ENCODE data around the gene AHNAK2.

The AHNAK2 gene

DNA sequence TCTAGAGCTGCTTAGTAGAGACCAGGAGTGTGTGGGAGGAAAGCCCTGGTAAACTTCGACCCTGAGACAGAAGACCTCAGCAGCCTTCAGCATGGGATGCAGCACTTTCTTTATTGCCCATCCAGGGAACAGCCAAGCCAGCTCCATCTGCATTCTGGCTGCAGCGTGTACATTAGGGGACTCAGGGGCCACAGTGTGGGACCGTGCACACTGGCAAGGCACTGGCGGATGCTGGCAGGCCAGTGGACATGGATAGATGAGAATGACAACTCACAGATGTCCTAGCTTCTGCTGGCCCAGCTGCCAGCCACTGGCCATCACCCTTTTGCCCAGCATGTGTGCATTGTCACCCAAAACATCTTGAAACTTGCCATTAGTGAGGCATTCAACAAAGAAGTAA, 41.0 kb downstream of the AHNAK2 start:
- peak; percentile 14 for DNase-seq
- Mint-ChIP-seq H3K9me3 (no peaks in the 10 kb centered on the region), H3K27ac (no peak overlapping the region), H3K36me3 (ENCODE audit: low read depth) (no peaks in the 10 kb centered on the region), H3K4me1 (ENCODE audit: low read depth) (peaks cover 1% of the 10 kb centered on the region), H3K4me3 (no peak overlapping the region), H3K27me3 (peaks cover 4% of the 10 kb centered on the region)

DNA sequence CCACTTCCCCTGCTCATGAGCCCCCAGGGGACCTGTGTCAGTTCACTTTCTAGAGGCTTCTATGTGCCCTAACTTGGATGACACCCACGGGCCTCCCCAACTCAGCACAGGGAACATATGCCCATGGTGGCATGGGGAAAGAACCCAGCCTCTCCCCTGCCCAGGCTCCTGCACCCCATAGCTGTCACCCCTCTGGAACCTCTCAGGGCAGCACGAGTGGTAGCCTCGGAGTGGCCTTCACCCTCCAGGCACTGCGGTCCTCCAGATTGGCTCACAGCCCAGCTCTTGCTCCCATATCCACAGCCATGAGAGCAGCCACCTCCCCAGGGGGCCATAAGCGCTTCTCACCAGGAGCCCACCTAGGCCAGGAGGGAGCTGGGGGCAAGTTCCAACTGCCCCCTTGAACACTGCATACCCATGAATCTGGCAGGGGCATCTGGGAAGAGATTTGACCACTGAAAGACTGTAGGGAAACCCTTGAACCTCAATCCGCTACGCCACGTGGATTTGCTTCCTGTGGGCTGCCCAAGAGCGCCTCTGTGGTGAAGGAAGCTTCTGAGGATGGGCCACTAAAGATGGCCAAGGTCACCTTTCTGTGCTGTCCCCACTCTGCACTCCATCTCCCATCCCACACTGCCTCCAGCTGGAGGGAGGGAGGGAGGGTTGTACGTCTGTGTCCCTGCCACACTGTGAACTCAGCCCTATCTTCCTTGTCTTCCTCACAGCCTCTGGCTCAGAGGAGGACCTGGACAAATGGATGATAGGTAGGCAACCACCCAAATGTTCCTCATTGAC, 41.6 kb downstream of the AHNAK2 start:
- H3K4me3 Mint-ChIP-seq = no peak overlapping the region
- peaks cover 1% of the 10 kb centered on the region for H3K4me1 Mint-ChIP-seq (ENCODE audit: low read depth)
- H3K27ac Mint-ChIP-seq = no peak overlapping the region
- peaks cover 4% of the 10 kb centered on the region for H3K27me3 Mint-ChIP-seq
- H3K36me3 Mint-ChIP-seq (ENCODE audit: low read depth) = no peaks in the 10 kb centered on the region
- DNase-seq = peak; percentile 18
- no peaks in the 10 kb centered on the region for H3K9me3 Mint-ChIP-seq

DNA sequence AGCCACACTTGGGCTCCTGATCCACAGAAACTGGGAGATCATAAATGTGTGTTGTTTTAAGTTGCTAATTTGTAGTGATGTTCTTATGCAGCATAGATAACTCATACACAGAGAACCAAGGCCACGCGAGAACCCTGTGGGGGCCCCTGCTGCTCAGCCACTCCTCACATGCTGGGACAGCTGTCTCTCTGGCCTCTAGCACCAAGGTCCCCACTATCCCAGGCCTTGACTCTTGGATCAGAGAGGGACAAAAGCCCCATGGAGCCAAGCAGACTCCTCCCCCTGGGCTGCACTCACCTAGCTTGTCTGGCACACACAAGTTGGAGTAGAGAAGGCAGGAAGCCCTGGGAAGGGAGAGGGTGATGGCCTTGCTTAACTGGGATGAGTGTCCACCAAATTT, 42.2 kb downstream of the AHNAK2 start:
- Mint-ChIP-seq H3K36me3 (ENCODE audit: low read depth) (no peaks in the 10 kb centered on the region), H3K4me1 (ENCODE audit: low read depth) (peaks cover 1% of the 10 kb centered on the region), H3K27me3 (peaks cover 4% of the 10 kb centered on the region), H3K4me3 (no peak overlapping the region), H3K27ac (no peak overlapping the region), H3K9me3 (no peaks in the 10 kb centered on the region)
- peak; percentile 19 for DNase-seq

DNA sequence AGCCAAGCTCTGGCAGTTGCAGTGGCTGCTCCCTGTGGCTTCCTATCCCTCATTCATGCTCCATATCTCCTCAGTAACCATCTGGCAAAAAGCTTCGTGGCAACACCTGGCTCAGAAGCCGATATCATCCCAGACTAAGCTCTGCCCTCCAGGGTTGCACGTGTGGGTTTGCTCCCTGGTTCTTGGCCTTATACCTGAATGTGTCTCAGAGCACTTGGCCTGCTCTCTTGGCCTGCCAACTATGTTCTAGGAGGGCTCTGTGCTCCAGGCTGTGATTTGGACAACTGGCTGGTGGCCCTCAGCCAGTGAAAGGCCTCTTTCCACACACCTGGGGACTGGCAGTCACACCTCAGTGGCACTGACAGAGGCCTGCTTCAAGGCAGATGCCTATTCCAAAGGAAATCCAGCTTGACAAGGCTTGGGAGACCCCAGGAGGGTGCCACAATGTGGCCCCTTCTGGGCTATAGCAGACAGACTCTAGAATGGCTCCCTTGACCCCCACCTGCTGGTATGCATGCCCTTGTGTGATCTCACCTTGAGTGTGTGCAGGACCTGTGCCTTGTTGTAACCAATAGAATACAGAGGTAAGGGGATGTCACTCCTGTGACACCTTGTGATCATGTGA, 43.0 kb downstream of the AHNAK2 start:
- peaks cover 4% of the 10 kb centered on the region for H3K27me3 Mint-ChIP-seq
- no peaks in the 10 kb centered on the region for H3K36me3 Mint-ChIP-seq (ENCODE audit: low read depth)
- H3K27ac Mint-ChIP-seq = no peak overlapping the region
- H3K4me3 Mint-ChIP-seq = peak overlapping the region; percentile 65
- peaks cover 1% of the 10 kb centered on the region for H3K4me1 Mint-ChIP-seq (ENCODE audit: low read depth)
- no peaks in the 10 kb centered on the region for H3K9me3 Mint-ChIP-seq
- peak; percentile 27 for DNase-seq

DNA sequence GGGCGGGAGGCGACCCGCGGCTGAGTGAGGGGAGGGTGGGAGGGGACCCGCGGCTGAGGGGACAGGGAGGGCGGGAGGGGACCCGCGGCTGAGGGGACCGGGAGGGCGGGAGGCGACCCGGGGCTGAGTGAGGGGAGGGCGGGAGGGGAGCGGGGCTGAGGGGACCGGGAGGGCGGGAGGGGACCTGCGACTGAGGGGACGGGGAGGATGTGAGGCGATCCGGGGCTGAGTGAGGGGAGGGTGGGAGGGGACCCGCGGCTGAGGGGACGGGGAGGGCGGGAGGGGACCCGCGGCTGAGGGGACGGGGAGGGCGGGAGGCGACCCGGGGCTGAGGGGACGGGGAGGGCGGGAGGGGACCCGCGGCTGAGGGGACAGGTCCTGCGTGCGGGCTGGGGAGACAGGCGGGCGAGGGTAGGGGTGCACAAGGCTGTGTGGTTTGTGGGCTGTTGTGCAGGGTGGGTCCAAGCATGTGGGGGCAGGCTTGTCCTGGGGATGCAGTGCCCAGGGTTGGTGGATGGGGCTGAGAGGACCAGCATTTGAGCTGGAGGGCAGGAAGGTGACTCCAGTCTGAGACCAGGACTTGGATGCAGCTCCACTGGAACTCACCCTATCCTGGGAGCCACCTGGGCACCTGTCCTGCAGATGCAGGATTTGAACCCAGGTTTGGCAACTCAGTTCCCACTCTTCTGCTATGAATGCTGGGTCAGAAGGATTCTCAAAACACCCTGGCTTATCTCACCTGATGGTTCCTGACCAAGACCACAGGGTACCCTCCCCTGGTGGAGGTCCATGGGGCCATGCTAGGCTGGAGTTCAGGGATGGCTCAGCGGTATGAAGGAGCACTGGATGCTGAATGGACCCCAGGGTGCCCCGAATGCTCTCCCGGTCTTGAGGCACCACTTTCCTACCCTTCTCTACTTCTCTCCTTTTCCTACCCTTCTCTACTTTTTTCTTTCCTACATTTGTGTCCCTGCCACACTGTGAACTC, 44.1 kb downstream of the AHNAK2 start:
- DNase-seq = peak; percentile 46
- Mint-ChIP-seq H3K27ac (peak overlapping the region; percentile 22), H3K9me3 (no peaks in the 10 kb centered on the region), H3K4me1 (ENCODE audit: low read depth) (peaks cover 1% of the 10 kb centered on the region), H3K4me3 (peak overlapping the region; percentile 65), H3K27me3 (peaks cover 7% of the 10 kb centered on the region), H3K36me3 (ENCODE audit: low read depth) (no peaks in the 10 kb centered on the region)

DNA sequence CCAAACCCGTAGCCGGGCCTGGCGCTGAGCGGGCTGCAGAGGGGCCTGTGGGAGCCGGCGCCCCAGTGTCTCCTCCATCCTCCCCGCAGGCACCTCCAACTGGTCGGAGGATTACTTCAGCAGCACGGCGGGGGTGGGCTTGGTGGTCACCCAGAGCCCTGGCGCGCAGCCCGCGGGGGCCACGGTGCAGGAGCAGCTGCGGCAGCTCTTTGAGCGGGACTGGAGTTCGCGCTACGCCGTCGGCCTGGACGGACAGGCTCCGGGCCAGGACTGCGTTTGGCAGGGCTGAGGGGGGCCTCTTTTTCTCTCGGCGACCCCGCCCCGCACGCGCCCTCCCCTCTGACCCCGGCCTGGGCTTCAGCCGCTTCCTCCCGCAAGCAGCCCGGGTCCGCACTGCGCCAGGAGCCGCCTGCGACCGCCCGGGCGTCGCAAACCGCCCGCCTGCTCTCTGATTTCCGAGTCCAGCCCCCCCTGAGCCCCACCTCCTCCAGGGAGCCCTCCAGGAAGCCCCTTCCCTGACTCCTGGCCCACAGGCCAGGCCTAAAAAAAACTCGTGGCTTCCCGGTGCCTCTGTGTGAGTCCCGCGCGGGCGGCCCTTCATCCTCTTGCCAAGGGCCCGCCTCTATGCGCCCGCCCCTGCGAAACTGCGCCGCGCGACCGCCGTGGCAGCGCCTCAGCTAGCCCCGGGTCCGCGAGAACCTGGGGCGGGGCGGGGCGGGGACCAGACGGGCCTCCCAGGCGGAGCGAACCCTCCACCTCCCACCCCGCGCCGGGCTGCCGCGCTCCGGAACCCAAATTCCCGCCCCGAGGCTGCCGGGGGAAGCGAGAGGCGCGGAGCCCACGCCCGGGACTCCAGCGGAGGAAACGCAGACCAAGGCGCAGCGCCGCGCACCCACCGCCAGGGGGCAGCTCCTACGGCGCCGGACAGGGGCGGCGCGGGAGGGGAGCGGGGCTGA, 45.2 kb downstream of the AHNAK2 start:
- Mint-ChIP-seq H3K27ac (peak overlapping the region; percentile 40), H3K36me3 (ENCODE audit: low read depth) (no peaks in the 10 kb centered on the region), H3K27me3 (peaks cover 16% of the 10 kb centered on the region), H3K4me1 (ENCODE audit: low read depth) (peaks cover 1% of the 10 kb centered on the region), H3K9me3 (no peaks in the 10 kb centered on the region), H3K4me3 (peak overlapping the region; percentile 67)
- DNase-seq = peak; percentile 95

DNA sequence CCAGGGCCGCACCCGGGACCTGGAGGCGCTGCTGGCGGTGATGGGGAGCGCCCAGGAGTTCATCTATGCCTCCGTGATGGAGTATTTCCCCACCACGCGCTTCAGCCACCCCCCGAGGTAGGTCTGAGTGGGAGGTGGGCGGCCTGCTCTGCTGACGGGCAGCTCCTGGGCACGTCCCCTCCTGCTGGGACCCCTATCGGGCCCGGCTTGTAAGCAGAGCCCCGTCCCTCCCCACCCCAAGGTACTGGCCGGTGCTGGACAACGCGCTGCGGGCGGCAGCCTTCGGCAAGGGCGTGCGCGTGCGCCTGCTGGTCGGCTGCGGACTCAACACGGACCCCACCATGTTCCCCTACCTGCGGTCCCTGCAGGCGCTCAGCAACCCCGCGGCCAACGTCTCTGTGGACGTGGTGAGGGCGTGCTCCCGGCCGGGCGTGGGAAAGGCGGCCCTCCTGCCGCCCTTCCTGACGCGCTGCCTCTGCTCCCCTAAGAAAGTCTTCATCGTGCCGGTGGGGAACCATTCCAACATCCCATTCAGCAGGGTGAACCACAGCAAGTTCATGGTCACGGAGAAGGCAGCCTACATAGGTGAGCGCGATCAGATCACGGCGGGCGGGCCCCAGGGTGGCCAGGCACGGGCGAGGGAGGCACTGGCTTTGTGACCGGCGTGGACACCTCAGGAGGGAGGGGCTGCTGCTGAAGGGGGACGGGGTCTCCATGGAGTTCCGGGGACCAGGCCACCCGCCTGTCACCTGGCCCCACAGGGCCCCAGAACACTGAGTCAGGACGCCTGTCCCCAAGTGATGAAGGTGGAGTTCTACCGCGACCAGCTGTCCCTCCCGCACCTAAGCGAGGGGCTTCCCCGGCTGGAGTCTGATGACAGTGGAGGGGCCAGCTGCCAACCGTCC, 46.2 kb downstream of the AHNAK2 start:
- H3K4me1 Mint-ChIP-seq (ENCODE audit: low read depth) = peaks cover 1% of the 10 kb centered on the region
- H3K27me3 Mint-ChIP-seq = peaks cover 24% of the 10 kb centered on the region
- H3K4me3 Mint-ChIP-seq = no peak overlapping the region
- peak; percentile 25 for DNase-seq
- no peaks in the 10 kb centered on the region for H3K36me3 Mint-ChIP-seq (ENCODE audit: low read depth)
- no peak overlapping the region for H3K27ac Mint-ChIP-seq
- no peaks in the 10 kb centered on the region for H3K9me3 Mint-ChIP-seq

DNA sequence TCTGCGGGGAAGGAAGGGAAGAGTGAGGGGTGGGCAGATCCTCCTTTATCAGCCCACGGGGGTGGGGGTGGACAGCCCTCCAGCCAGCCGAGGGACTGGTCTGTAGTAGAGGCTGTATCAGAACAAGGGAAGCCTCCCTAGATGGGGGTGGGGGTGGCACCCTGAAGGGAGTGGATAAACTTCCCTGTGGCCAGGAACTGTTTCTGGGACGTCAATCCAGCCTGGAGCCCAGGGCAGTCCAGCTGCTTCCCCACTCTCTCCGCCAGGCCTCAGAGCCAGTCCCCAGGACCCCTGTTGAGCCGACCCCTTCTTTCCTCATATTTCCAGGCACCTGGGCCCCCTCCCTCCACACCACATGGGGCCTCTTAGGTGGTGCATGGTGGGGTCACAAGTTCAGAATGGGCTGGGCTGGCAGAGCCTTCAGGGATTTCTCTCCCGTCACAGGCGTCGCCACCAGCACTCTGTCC, 46.8 kb downstream of the AHNAK2 start:
- Mint-ChIP-seq H3K27ac (no peak overlapping the region), H3K4me1 (ENCODE audit: low read depth) (peaks cover 5% of the 10 kb centered on the region), H3K4me3 (no peak overlapping the region), H3K27me3 (peaks cover 24% of the 10 kb centered on the region), H3K36me3 (ENCODE audit: low read depth) (no peaks in the 10 kb centered on the region), H3K9me3 (no peaks in the 10 kb centered on the region)
- peak; percentile 19 for DNase-seq

DNA sequence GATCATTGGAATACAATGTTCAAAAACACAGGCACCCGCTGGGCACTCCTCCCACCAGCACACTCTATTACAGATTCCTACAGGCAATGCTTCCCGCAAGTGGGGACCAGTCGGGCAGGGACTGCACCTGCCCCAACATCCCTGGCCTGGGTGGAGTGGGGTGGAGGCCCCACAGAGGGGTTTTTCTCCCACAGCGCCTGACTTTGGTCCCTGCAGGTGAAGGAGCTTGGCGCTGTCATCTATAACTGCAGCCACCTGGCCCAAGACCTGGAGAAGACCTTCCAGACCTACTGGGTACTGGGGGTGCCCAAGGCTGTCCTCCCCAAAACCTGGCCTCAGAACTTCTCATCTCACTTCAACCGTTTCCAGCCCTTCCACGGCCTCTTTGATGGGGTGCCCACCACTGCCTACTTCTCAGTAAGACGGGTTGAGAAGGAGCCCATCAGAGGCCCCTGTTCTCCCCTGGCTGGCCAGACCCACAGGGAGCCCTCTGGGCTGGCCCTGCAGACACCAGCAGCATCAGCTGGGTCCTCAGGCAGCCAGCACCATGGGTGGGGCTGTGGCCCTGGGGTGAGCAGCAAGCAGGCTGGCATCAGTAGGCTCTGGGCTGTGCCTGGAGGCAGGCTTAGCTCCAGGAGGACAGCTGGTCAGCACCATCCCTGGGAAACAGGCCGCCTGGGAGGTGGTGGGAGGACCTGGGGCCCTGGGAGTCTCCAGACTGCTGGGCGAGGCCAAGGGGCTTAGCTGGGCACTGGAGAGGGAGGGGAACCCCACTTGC, 47.5 kb downstream of the AHNAK2 start:
- Mint-ChIP-seq H3K36me3 (ENCODE audit: low read depth) (no peaks in the 10 kb centered on the region), H3K27ac (no peak overlapping the region), H3K4me3 (no peak overlapping the region), H3K9me3 (no peaks in the 10 kb centered on the region), H3K27me3 (peaks cover 24% of the 10 kb centered on the region), H3K4me1 (ENCODE audit: low read depth) (peaks cover 7% of the 10 kb centered on the region)
- DNase-seq = peak; percentile 28

DNA sequence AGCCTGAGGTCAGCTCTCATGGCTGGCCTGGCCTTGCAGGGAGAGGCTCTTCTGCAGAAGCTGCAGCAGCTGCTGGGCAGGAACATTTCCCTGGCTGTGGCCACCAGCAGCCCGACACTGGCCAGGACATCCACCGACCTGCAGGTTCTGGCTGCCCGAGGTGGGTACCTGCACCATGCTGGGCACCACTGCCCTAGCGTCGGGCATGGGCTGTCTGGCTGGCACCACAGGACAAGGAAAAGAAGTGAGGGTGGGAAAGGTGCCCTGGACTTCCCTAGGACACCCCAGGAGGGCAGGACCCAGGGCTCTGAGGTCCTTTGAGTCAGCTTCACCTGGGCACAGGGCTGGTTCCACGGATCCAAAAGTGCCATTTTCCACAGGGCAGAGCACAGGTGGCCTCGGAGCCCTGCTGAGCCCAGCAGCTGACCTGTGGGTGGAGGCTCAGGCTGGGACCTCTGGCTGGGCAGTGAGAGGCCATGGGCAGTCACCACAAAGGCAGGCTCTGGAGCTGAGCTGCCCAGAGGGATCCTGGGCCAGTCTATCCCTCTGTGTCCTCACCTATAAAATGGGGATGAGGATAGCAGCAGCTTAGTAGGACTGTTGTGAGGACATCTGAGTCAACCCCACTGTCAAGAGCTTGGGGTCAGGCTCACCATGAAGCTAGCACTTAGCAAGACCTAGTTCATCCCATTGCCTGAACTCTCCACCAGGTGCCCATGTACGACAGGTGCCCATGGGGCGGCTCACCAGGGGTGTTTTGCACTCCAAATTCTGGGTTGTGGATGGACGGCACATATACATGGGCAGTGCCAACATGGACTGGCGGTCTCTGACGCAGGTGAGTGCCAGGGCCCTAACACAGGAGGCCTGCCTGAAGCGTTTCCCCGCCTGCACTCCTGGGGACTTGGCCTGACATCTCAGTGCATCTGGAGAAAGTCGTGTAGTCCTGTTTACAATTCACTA, 48.6 kb downstream of the AHNAK2 start:
- Mint-ChIP-seq H3K4me3 (no peak overlapping the region), H3K4me1 (ENCODE audit: low read depth) (peaks cover 6% of the 10 kb centered on the region), H3K27ac (no peak overlapping the region)

DNA sequence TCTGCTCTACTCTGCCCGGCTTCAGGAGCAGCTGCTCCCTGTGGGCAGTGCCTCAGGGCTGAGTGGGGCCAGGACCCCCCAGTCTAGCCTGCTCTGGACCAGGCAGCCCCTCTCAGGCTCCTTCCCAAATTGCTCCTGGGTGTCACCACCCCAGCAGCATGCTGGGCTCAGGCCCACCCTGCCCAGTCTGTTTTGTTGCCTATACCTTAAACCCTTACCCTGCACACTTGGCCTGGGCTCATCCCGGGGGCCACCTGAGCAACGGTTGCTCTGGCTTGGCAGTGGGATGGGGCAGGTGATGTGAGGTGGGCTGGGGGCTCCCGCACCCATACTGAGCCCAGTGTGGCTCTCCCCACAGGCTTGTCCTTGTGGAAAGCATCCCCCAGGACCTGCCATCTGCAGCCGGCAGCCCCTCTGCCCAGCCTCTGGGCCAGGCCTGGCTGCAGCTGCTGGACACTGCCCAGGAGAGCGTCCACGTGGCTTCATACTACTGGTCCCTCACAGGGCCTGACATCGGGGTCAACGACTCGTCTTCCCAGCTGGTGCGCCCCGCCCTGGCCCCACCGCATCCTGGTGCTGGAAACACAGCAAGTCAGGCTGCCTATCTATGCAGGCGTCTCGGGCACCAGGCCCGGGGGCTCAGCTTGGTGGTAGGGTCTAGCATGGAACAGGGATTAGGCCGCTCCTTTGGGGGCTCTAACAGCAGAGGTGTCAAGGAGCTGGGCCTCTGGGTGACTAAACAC, 49.6 kb downstream of the AHNAK2 start:
- Mint-ChIP-seq H3K27me3 (peaks cover 19% of the 10 kb centered on the region), H3K36me3 (ENCODE audit: low read depth) (no peaks in the 10 kb centered on the region), H3K9me3 (no peaks in the 10 kb centered on the region), H3K4me1 (ENCODE audit: low read depth) (peaks cover 6% of the 10 kb centered on the region), H3K27ac (no peak overlapping the region), H3K4me3 (no peak overlapping the region)
- DNase-seq = peak; percentile 24

More for the DNA sequence above, 48.6 kb downstream of the AHNAK2 start:
- peaks cover 22% of the 10 kb centered on the region for H3K27me3 Mint-ChIP-seq
- DNase-seq = no peak
- H3K9me3 Mint-ChIP-seq = no peaks in the 10 kb centered on the region
- no peaks in the 10 kb centered on the region for H3K36me3 Mint-ChIP-seq (ENCODE audit: low read depth)
